ENCODE measurements around the gene CD200R1.
"Not testable (repeated sequence)": the region's sequence is repeated elsewhere in the genome, so short reads cannot be mapped to it uniquely, and the experiment has no call there.

Gene CD200R1

GRCh38 chr3:112974178-112974517 is 755 bp downstream of the CD200R1 start:
- DNase-seq (ENCODE audit: low read depth), result no peak

DNA sequence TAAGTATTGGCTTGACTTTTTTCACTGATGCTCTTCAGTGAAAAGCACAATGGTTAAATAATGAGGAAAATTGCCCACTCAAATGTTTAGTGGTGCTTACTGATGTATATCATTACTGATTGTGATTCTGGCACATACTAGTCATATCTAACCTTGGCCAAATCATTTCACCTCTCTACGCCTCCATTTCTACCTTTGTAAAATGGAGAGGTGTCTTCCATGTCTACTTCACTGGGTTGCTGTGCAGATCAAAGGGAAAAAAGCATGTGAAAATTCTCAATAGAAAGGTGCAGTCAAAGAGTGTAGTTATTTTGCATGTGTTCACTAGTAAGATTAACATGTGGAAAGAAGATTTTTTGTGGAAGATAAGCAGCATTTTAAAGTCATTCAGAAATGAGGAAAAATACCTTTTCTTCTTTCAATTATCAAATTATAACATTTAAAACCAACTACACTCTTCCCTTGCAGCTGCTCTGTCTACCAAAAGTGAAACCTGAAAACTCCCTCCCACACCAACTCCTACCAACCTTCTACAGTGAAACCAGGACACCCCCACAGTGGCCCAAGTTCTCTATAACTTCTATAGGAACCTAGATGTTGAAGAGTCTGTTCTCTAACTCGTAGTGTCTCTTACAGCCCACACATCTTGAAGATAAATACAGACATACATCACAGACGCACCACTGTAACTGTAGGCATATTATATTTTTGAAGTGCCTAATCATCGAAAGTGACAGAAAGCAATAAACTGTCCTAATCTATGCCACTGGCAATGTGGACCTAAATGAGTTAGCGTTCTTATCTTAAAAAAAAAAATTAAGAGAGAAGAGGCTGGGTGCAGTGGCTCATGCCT is 1.4 kb downstream of the CD200R1 start:
- DNase-seq (ENCODE audit: low read depth), result no peak

DNA sequence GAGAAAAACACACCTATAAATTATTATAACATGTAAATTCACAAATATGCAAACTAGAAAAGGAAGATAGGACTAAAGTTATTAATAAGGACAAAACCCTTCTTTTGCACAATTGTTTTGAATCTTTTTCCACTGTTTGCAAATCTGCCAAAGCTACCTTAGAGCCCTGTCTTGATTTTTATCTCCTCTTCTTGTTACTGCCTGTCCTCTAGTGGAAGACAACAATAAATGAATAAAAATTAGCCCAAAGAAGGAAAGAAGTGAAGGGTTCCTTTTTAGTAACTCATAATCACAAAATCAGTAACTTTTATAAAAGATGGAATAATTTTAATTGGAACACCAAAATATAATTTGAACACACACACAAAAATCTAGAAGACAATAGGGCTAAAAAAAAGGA is 2.7 kb downstream of the CD200R1 start:
- DNase-seq (ENCODE audit: low read depth), result no peak

GRCh38 chr3:112967828-112968227 is 7.1 kb downstream of the CD200R1 start:
- no peak for DNase-seq (ENCODE audit: low read depth)

- DNase-seq (ENCODE audit: low read depth), result no peak
Observed at GRCh38 chr3:112967425-112967824, 7.5 kb downstream of the CD200R1 start.

GRCh38 chr3:112966633-112967032 is 8.3 kb downstream of the CD200R1 start:
- DNase-seq (ENCODE audit: low read depth), result no peak

GRCh38 chr3:112965656-112966055 is 9.2 kb downstream of the CD200R1 start:
- DNase-seq (ENCODE audit: low read depth), result no peak

DNA sequence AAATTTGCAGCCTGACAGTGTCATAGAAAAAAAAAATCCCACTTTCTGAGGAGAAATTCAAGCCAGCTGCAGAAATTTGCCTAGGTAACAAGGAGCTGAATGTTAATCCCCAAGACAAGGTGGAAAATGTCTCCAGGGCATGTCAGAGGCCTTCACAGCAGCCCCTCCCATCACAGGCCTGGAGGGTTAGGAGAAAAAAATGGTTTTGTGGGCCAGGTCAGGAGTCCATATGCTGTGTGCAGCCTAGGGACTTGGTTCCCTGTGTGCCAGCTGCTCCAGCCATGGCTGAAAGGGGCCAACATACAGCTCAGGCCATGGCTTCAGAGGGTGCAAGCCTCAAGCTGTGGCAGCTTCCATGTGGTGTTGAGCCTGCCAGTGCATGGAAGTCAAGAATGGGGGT is 11.2 kb downstream of the CD200R1 start:
- no peak for DNase-seq (ENCODE audit: low read depth)

- no peak for DNase-seq (ENCODE audit: low read depth)
Observed at GRCh38 chr3:112958811-112959560, 15.9 kb downstream of the CD200R1 start.

GRCh38 chr3:112956351-112956750 is 18.6 kb downstream of the CD200R1 start:
- no peak for DNase-seq (ENCODE audit: low read depth)

DNA sequence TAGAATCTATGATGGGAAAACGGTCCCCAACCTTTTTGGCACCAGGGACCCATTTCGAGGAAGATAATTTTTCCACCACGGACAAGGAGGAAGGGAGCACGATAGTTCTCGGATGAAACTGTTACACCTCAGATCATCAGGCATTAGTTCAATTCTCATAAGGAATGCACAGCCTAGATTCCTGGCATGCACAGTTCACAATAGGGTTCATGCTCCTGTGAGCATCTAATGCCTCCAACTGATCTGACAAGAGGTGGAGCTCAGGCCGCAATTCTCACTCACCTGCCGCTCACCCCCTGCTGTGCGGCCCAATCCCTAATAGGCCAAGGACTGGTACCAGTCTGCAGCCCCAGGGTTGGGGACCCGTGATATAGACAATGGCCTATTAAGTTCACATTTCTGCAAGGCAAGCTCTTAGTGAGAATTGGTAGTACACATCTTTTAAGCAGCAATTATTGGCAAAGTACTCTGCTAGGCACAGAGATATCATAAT is 26.5 kb downstream of the CD200R1 start:
- DNase-seq (ENCODE audit: low read depth), result no peak

DNA sequence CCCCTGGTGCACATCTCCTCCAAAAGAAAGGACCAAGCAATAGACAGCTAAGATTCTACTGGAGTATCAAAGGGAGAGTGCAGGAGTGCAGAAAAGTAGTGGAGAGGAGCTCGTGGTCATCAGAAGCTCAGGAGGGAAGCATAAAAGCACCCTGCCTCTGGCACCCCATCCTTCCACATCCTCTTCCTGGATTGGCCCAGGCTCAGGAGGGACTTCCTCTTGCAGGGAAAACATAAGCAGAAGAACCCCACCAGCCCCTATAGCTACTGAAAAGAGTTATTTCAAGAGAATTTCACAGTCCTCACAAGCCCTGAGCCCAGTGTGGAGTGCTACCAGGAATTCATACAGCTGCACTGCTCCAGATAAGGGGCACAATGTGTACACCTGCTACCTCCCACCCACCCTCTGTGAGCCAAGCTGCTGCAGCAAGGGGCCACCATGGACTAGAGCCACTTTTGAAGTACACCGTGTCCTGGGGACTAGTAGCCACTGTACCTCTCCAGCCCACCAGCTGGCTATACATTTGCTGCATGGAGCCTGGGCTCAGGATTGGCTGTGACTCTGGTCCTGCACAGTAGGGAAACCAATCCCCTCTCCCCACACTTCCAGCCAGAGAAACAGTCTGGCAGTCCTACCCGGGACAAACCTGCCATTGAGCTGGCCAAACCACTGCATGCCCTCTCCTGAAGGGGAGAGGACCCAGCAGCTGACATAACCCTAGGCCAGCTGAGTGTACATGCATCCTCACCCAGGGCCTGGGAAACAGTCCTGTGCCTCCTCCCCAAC is 43.0 kb downstream of the CD200R1 start:
- DNase-seq (ENCODE audit: low read depth), result no peak

GRCh38 chr3:112930771-112931170 is 44.1 kb downstream of the CD200R1 start:
- no peak for DNase-seq (ENCODE audit: low read depth)

DNA sequence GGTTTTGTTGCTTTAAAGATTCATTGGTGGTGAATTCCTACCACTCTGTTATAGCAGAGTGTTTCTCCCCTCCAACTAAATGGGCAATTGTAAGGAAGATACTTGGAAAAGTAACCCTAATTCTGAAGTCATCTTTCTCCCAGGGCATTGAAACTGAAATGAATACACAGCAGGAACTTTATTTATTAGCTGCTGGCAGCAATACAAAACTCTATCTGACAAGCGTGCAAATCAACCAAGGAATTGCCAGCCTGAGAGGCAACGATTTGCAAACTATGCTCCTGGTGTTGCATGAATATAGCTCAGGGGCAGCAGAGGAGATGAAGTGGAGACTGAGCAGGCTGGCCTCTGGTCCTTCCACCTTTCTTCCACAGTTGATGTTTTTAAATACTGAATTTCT is 48.9 kb downstream of the CD200R1 start:
- DNase-seq (ENCODE audit: low read depth), result no peak

GRCh38 chr3:112925560-112925959 is 49.3 kb downstream of the CD200R1 start:
- no peak for DNase-seq (ENCODE audit: low read depth)

GRCh38 chr3:112919541-112919940 is 55.4 kb downstream of the CD200R1 start:
- not testable (repeated sequence) for DNase-seq (ENCODE audit: low read depth)

GRCh38 chr3:112908252-112908651 is 66.7 kb downstream of the CD200R1 start:
- DNase-seq (ENCODE audit: low read depth), result no peak

DNA sequence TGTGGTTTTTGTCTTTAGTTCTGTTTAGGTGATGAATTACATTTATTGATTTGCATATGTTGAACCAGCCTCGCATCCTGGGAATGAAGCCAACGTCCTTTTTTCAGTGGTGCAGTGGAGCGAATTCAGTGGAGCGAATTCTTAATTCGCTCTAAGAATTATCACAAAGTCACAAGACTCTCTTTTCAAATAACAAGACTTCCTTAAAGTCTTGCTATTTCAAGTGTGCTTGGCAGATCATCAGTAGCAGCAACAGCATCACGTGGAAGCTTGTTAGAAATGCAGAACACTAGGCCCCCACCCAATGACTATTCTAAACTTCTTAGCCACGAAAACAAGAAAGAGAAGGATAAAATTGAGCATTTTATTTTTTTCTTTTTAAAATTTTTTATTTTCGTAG is 70.1 kb downstream of the CD200R1 start:
- no peak for DNase-seq (ENCODE audit: low read depth)

GRCh38 chr3:112900113-112900512 is 74.8 kb downstream of the CD200R1 start:
- no peak for DNase-seq (ENCODE audit: low read depth)

DNA sequence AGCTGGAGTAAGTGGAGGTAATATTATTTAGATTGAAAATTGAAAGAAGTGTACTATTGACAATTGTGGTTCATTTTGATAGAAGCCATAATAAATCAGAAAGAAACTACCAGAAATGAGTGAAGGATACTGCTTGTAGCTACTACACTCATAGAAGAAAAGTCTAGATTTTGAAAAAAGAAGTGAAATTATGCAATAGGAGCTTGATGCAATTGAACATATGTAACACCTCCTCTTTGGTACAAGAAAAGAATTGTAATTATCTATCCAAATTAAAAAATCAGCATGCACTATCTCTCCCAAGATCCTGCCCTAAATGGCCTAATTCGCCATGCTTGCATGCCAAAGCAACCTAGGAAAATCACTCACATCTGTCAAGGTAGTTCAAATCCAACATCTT is 77.1 kb downstream of the CD200R1 start:
- DNase-seq (ENCODE audit: low read depth), result no peak

- DNase-seq (ENCODE audit: low read depth), result no peak
Observed at GRCh38 chr3:112894258-112894657, 80.6 kb downstream of the CD200R1 start.

GRCh38 chr3:112889357-112889756 is 85.5 kb downstream of the CD200R1 start:
- DNase-seq (ENCODE audit: low read depth), result no peak

Measured in stimulated activated CD8-positive, alpha-beta memory T cell treated with anti-CD3 and anti-CD28 coated beads, Interleukin-7, amount 100 ng/mL, for 24 hours (primary cell).